Activated CD4-positive, alpha-beta memory T cell treated with anti-CD3 and anti-CD28 coated beads, Interleukin-2, amount 10 ng/mL, durations not matched to agents 7 days and 5 days (primary cell): ENCODE measurements around the gene TMEM41B. TPM values are rescaled to one million over a fixed set of nuclear protein-coding genes. Genes with fewer than 3 reads are reported as not detected.
"Not testable (repeated sequence)": the region's sequence is repeated elsewhere in the genome, so short reads cannot be mapped to it uniquely, and the experiment has no call there.

Source experiments
- CTCF ChIA-PET: fragments of 350-600 bp; sonication (Branson Sonifier 250); formaldehyde crosslinking; loops from one replicate; lab custom pipeline; 2021; ENCODE audit warnings: antibody characterized with exemption, inconsistent platforms; lab: Charles Lee
- POLR2A ChIA-PET: fragments of 350-600 bp; sonication (Branson Sonifier 250); formaldehyde crosslinking; loops from one replicate; lab custom pipeline; 2021; ENCODE audit warnings: antibody characterized with exemption; lab: Charles Lee
- DNase-seq: peaks from one replicate; pipeline ENCODE4 v3.0.0-alpha.2; 2020
- H3K27ac Mint-ChIP-seq: one replicate; pipeline ENCODE4 v1.8.0; 2021; ENCODE audit warnings: mild to moderate bottlenecking, mixed read lengths
- H3K27me3 Mint-ChIP-seq: one replicate; pipeline ENCODE4 v1.8.0; 2021; ENCODE audit warnings: mixed read lengths
- H3K36me3 Mint-ChIP-seq: one replicate; pipeline ENCODE4 v1.8.0; 2021; ENCODE audit warnings: low read depth, mixed read lengths
- H3K4me1 Mint-ChIP-seq: one replicate; pipeline ENCODE4 v1.8.0; 2021; ENCODE audit warnings: mixed read lengths
- H3K4me3 Mint-ChIP-seq: one replicate; pipeline ENCODE4 v1.8.0; 2021; ENCODE audit warnings: mild to moderate bottlenecking, mixed read lengths
- H3K9me3 Mint-ChIP-seq: one replicate; pipeline ENCODE4 v1.8.0; 2021; ENCODE audit warnings: mixed read lengths
- total RNA-seq, 2 experiments: library from RNA; stranded (reverse); gene quantifications; one replicate each; pipeline ENCODE4 v1.2.3, GENCODE V29; 2021

TMEM41B gene
- total RNA-seq, 2 experiments from 2014 or later = 43.3 to 49.0 TPM

DNA sequence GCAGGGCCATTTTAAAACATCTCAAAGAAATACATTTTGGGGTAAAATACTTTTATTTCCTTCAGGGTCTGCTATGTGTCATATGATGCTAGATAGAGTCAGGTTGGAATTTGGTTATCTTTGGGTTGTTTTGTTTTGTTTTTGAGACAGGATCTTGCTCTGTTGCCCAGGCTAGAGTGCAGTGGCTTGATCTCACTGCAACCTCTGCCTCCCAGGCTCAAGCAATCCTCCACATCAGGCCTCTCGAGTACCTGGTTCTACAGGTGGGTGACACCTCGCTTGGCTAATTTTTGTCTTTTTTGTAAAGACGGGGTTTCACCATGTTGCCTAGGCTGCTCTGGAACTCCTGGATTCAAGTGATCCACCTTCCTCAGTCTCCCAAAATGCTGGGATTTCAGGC lies 66.5 kb downstream of the TMEM41B start:
- H3K9me3 Mint-ChIP-seq = no peaks in the 10 kb centered on the region
- peaks cover 4% of the 10 kb centered on the region for H3K27me3 Mint-ChIP-seq
- no peaks in the 10 kb centered on the region for H3K36me3 Mint-ChIP-seq
- no peak overlapping the region for H3K4me3 Mint-ChIP-seq
- H3K4me1 Mint-ChIP-seq = peaks cover 48% of the 10 kb centered on the region
- ChIA-PET CTCF (interaction anchor here (1.1 to 2.0 kb wide), 2 partner anchors 13 to 39 kb away, joined by 5 to 6 read pairs; no protein-coding TSS in a partner anchor), POLR2A (interaction anchor here (1.0 to 1.5 kb wide), 2 partner anchors 17 to 213 kb away, joined by 4 read pairs; partner anchors contain the start of genes DENND5A and ZNF143)
- DNase-seq = no peak
- no peak overlapping the region for H3K27ac Mint-ChIP-seq

DNA sequence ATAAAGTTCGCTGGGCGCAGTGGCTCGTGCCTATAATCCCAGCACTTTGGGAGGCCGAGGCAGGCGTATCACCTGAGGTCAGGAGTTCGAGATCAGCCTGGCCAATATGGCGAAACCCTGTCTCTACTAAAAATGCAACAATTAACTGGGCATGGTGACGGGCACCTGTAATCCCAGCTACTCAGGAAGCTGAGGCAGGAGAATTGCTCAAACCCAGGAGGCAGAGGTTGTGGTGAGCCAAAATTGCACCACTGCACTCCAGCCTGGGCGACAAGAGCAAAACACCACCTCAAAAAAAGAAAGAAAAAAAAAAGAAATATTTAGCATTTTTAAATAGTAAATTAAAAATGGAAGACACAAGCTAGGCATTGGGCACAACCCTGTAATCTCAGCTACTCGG lies 78.2 kb downstream of the TMEM41B start:
- H3K27ac Mint-ChIP-seq, POLR2A ChIA-PET, H3K36me3 Mint-ChIP-seq, CTCF ChIA-PET, H3K27me3 Mint-ChIP-seq, H3K4me3 Mint-ChIP-seq, H3K9me3 Mint-ChIP-seq, DNase-seq: not testable (repeated sequence)
- H3K4me1 Mint-ChIP-seq = peaks cover 11% of the 10 kb centered on the region

GRCh38 chr11:9232482-9232881 lies 81.9 kb downstream of the TMEM41B start:
- Mint-ChIP-seq H3K27ac (no peak overlapping the region), H3K4me3 (no peak overlapping the region), H3K36me3 (no peaks in the 10 kb centered on the region), H3K27me3 (no peaks in the 10 kb centered on the region), H3K9me3 (peaks cover 2% of the 10 kb centered on the region), H3K4me1 (peaks cover 17% of the 10 kb centered on the region)
- DNase-seq = no peak
- POLR2A ChIA-PET = no interaction called here
- CTCF ChIA-PET = interaction anchor here (1.0 to 1.1 kb wide), 2 partner anchors 18 to 274 kb away, joined by 4 to 5 read pairs; no protein-coding TSS in a partner anchor

DNA sequence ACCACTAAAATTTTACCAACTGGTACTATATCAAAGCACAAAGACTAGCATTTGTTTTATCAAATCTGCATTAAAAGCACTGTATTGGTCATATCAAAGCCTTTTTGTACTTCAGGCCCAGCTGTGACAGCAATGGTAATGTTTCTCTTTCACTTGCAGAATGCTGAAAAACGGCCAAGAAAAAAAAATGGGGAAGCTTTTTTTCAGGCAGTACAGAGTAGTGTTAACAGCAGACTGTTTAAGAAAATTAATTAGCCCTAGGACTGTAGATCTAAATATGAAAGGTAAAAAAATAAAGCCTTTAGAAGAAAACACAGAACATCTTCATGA lies 82.6 kb downstream of the TMEM41B start:
- peaks cover 17% of the 10 kb centered on the region for H3K4me1 Mint-ChIP-seq
- ChIA-PET CTCF (interaction anchor here (1.0 to 1.1 kb wide), 2 partner anchors 19 to 275 kb away, joined by 4 to 5 read pairs; no protein-coding TSS in a partner anchor), POLR2A (interaction anchor here (0.7 to 1.0 kb wide), 3 partner anchors 15 to 152 kb away, joined by 3 to 4 read pairs (median 3); partner anchors contain the start of gene IPO7)
- H3K27me3 Mint-ChIP-seq = no peaks in the 10 kb centered on the region
- H3K4me3 Mint-ChIP-seq = peak overlapping the region; percentile 4
- H3K36me3 Mint-ChIP-seq = no peaks in the 10 kb centered on the region
- no peak for DNase-seq
- H3K9me3 Mint-ChIP-seq = peaks cover 2% of the 10 kb centered on the region
- no peak overlapping the region for H3K27ac Mint-ChIP-seq

Other genes with a start within 250 kb of the TMEM41B start
- not detected for gene SCUBE2, start 223.0 kb downstream of the TMEM41B start, total RNA-seq
- gene DENND5A, start 49.2 kb downstream of the TMEM41B start, total RNA-seq = 10 to 100 TPM; 11.6 to 13.7 TPM
- gene IPO7, start 70.1 kb upstream of the TMEM41B start, total RNA-seq = 10 to 100 TPM; 87.4 to 95.7 TPM
- 10 to 100 TPM; 43.5 to 45.5 TPM for gene ZNF143, start 146.4 kb upstream of the TMEM41B start, total RNA-seq